Cerebellar nuclear complex (tissue), 1 donor: ENCODE data around the gene ZNF8.
A peak's percentile ranks its signal among the peaks of the same experiment; 100 is the strongest.
"Not testable (repeated sequence)": the region's sequence is repeated elsewhere in the genome, so short reads cannot be mapped to it uniquely, and the experiment has no call there.

Experiments used
- DNase-seq, 2 experiments: peaks; one replicate each; lab custom pipeline; 2025; lab: John Stamatoyannopoulos, UW

Gene ZNF8

GRCh38 chr19:58336820-58337219, 58.1 kb downstream of the ZNF8 start:
- DNase-seq, result no peak

- DNase-seq, result no peak
These were observed 59.6 kb downstream of the ZNF8 start for GRCh38 chr19:58338336-58338735.

GRCh38 chr19:58338825-58339558, 60.2 kb downstream of the ZNF8 start:
- DNase-seq, result no peak

GRCh38 chr19:58345558-58345957, 66.8 kb downstream of the ZNF8 start:
- no peak for DNase-seq

- peak in 1 of 2 experiments; percentile 66 for DNase-seq
These were observed 68.5 kb downstream of the ZNF8 start for GRCh38 chr19:58346961-58347929.

- not testable (repeated sequence) for DNase-seq
These were observed 69.3 kb downstream of the ZNF8 start for GRCh38 chr19:58348080-58348479.

GRCh38 chr19:58349590-58349989, 70.8 kb downstream of the ZNF8 start:
- DNase-seq, result no peak

- no peak for DNase-seq
These were observed 71.5 kb downstream of the ZNF8 start for GRCh38 chr19:58350001-58350861.

- DNase-seq, result no peak
These were observed 72.3 kb downstream of the ZNF8 start for GRCh38 chr19:58350871-58351557.

- no peak for DNase-seq
These were observed 72.8 kb downstream of the ZNF8 start for GRCh38 chr19:58351558-58351878.

- DNase-seq, result no peak
These were observed 73.4 kb downstream of the ZNF8 start for GRCh38 chr19:58351990-58352755.
